ENCODE data around the gene CDHR2. TPM values are rescaled to one million over a fixed set of nuclear protein-coding genes. Genes with fewer than 3 reads are reported as not detected.

CDHR2 gene
- total and polyA plus RNA-seq, 2 of the 13 experiments (the other 11 are each of a cell fraction or from before 2014, with no cell fraction given): 17.9 to 20.9 TPM

DNA sequence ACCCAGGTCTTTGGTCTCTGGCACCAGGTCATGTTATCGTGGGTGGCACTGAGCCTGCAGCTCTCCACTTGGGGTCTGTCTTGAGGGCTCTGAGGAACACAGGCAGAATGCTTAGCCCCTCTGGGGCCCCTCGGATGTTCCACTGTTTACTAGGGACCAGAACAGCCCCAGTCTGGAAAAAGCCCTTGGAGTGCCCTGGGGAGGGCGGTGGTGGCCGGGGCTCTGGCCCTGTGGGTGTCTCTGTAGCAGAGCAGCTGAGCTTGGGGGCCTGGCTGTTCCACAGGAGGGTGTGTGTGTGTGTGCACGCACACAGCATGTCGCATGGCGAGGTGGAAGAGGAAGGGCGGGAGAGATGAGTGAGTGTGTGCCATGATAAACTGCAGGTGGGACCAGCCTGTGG lies 45.4 kb downstream of the CDHR2 start:
- FAIRE-seq (no peak), ATAC-seq (no peak), DNase-seq (ENCODE audit: low spot score) (no peak)
- ChIA-PET CTCF (ENCODE audit: low intra/inter-chr PET ratio, low total read pairs) (no interaction called here), POLR2A (no interaction called here)
- no peaks in the 10 kb centered on the region; a peak in 1 of 5 replicates for H3K27me3 ChIP-seq (ENCODE audit: control insufficient read depth in 1 of 2, insufficient read depth in 2 of 2, low read length in 2 of 2)
- no peak overlapping the region for H3K4me2 ChIP-seq (ENCODE audit: low read depth, low read length)
- WGBS (ENCODE audit: low lambda C conversion rate): 96% methylated on average over 8 of the region's 8 CpGs
- H3K9me3 ChIP-seq (ENCODE audit: low read length): no peaks in the 10 kb centered on the region; the same call in 1 of the 2 replicates
- no peaks in the 10 kb centered on the region for H4K20me1 ChIP-seq (ENCODE audit: insufficient read depth, low read length)
- no peak overlapping the region for H3K27ac ChIP-seq (ENCODE audit: extremely low read length, insufficient read depth, low read length)
- intact Hi-C loops (cut with micrococcal nuclease; ENCODE audit: unreplicated experiment) (no loop called here), in situ Hi-C loops (cut with HindIII; ENCODE audit: extremely low pct_ligation_motif_present, low pct_unique_long_range_greater_than_20kb) (loop anchor here (25.0 kb wide), 1 partner anchor 857 kb away; no protein-coding TSS in a partner anchor)
- H3K36me3 ChIP-seq (replicated peaks in 1 of 2; ENCODE audit: control insufficient read depth in 1 of 2, insufficient read depth in 2 of 2, low read length in 2 of 2): peaks cover 0 to 13% of the 10 kb centered on the region in 2 experiments; a peak in 1 of 5 replicates
- no peak overlapping the region for H3K4me3 ChIP-seq (replicated peaks in 1 of 3; ENCODE audit: insufficient read depth in 1 of 3, low read depth in 2 of 3, low read length in 3 of 3)
- no peak overlapping the region for H3K9ac ChIP-seq (ENCODE audit: insufficient read depth, low read depth, low read length)
- no peak overlapping the region for H2AFZ ChIP-seq (ENCODE audit: low read length)
- H3K4me1 ChIP-seq (ENCODE audit: insufficient read depth, low read length): no peaks in the 10 kb centered on the region
- BruUV-seq (replicated peaks): no TSS peak
- H3K79me2 ChIP-seq (ENCODE audit: insufficient read depth, low read length): no peaks in the 10 kb centered on the region
- no peak for TF ChIP-seq ETV6 (CRISPR knock-in tag; conservative IDR thresholded peaks at IDR 0.05)
- no peak for TF ChIP-seq MIER2 (CRISPR knock-in tag; IDR thresholded peaks at IDR 0.05)
- TF ChIP-seq, protein P1, sequence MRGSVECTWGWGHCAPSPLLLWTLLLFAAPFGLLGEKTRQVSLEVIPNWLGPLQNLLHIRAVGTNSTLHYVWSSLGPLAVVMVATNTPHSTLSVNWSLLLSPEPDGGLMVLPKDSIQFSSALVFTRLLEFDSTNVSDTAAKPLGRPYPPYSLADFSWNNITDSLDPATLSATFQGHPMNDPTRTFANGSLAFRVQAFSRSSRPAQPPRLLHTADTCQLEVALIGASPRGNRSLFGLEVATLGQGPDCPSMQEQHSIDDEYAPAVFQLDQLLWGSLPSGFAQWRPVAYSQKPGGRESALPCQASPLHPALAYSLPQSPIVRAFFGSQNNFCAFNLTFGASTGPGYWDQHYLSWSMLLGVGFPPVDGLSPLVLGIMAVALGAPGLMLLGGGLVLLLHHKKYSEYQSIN (CRISPR knock-in tag; IDR thresholded peaks at IDR 0.05; ENCODE audit: borderline replicate concordance): no peak
- TF ChIP-seq ZNF841 (CRISPR knock-in tag; IDR thresholded peaks at IDR 0.05; ENCODE audit: borderline replicate concordance): no peak
- no peak for TF ChIP-seq SMYD3 (CRISPR knock-in tag; IDR thresholded peaks at IDR 0.05)
- no peak for TF ChIP-seq ZNF124 (CRISPR knock-in tag; IDR thresholded peaks at IDR 0.05)
- no peak for TF ChIP-seq RXRA (CRISPR knock-in tag; IDR thresholded peaks at IDR 0.05)
- no peak for TF ChIP-seq JUND (CRISPR knock-in tag; IDR thresholded peaks at IDR 0.05)
- no peak for TF ChIP-seq NCOR1 (IDR thresholded peaks at IDR 0.05; ENCODE audit: borderline replicate concordance, low read length)
- no peak for TF ChIP-seq ZFP36 (IDR thresholded peaks at IDR 0.05; ENCODE audit: borderline replicate concordance, low read depth, low read length, partially characterized antibody)
- no peak for TF ChIP-seq SIX4 (CRISPR knock-in tag; IDR thresholded peaks at IDR 0.05)
- no peak for TF ChIP-seq ZNF556 (CRISPR knock-in tag; IDR thresholded peaks at IDR 0.05; ENCODE audit: borderline replicate concordance)

Data from HepG2 (cell line).